Naive B cell (primary cell): ENCODE results near the gene LNP1. TPM values are rescaled to one million over a fixed set of nuclear protein-coding genes. Genes with fewer than 3 reads are reported as not detected.
"Not testable (repeated sequence)": the region's sequence is repeated elsewhere in the genome, so short reads cannot be mapped to it uniquely, and the experiment has no call there.

ENCODE experiments used
- ATAC-seq, 2 donors: fragments of 150-1000 bp; cut with Tn5 transposase; 2 replicates each; pipeline ENCODE4 v1.10.0; 2021; ENCODE audit warnings: low read depth in 2 of 2, mild to moderate bottlenecking in 2 of 2, moderate library complexity in 2 of 2
- DNase-seq: peaks from one replicate; pipeline ENCODE4 v3.0.0; 2022
- H3K27ac Mint-ChIP-seq, 6 donors: one replicate each; pipeline ENCODE4 v1.8.0; 2020 to 2022; ENCODE audit warnings: mild to moderate bottlenecking in 6 of 6, mixed read lengths in 6 of 6, moderate library complexity in 5 of 6, inconsistent platforms in 2 of 6
- H3K27me3 Mint-ChIP-seq, 3 donors: one replicate each; pipeline ENCODE4 v1.8.0; 2021 to 2022; ENCODE audit warnings: mixed read lengths in 3 of 3, mild to moderate bottlenecking in 1 of 3
- H3K36me3 Mint-ChIP-seq, 2 donors: one replicate each; pipeline ENCODE4 v1.8.0; 2020 to 2022; ENCODE audit warnings: mixed read lengths in 2 of 2, inconsistent platforms in 1 of 2, mild to moderate bottlenecking in 1 of 2
- H3K4me1 Mint-ChIP-seq, 3 donors: one replicate each; pipeline ENCODE4 v1.8.0; 2020 to 2022; ENCODE audit warnings: mixed read lengths in 3 of 3, inconsistent platforms in 1 of 3, mild to moderate bottlenecking in 1 of 3, moderate library complexity in 1 of 3
- H3K4me3 Mint-ChIP-seq, 8 donors: one replicate each; pipeline ENCODE4 v1.8.0; 2020 to 2022; ENCODE audit warnings: mild to moderate bottlenecking in 8 of 8, mixed read lengths in 8 of 8, moderate library complexity in 8 of 8, inconsistent platforms in 2 of 8
- H3K9me3 Mint-ChIP-seq, 7 donors: one replicate each; pipeline ENCODE4 v1.8.0; 2020 to 2022; ENCODE audit warnings: mixed read lengths in 7 of 7, mild to moderate bottlenecking in 5 of 7, inconsistent platforms in 2 of 7, moderate library complexity in 1 of 7
- polyA plus RNA-seq, 6 donors: library from polyadenylated mRNA; unstranded; fragments of 300-500 nt; fragmentation: Illumina TruSeq; gene quantifications; one replicate each; pipeline ENCODE4 v1.2.3, GENCODE V29; 2021; ENCODE audit warnings: low read depth in 6 of 6

LNP1 gene
- polyA plus RNA-seq, 6 donors from 2014 or later: 0.56 to 1.4 (median 1.0) TPM; not detected in 1

GRCh38 chr3:100425316-100425715, 24.0 kb downstream of the LNP1 start:
- Mint-ChIP-seq H3K9me3 (no peaks in the 10 kb centered on the region), H3K27ac (no peak overlapping the region), H3K27me3 (no peaks in the 10 kb centered on the region), H3K4me3 (no peak overlapping the region), H3K4me1 (no peaks in the 10 kb centered on the region), H3K36me3 (no peaks in the 10 kb centered on the region)
- no peak for DNase-seq
- no peak for ATAC-seq

GRCh38 chr3:100426067-100426682, 24.8 kb downstream of the LNP1 start:
- Mint-ChIP-seq H3K4me1 (no peaks in the 10 kb centered on the region), H3K36me3 (no peaks in the 10 kb centered on the region), H3K4me3 (no peak overlapping the region), H3K27ac (no peak overlapping the region), H3K27me3 (no peaks in the 10 kb centered on the region), H3K9me3 (no peaks in the 10 kb centered on the region)
- DNase-seq (no peak), ATAC-seq (no peak)

DNA sequence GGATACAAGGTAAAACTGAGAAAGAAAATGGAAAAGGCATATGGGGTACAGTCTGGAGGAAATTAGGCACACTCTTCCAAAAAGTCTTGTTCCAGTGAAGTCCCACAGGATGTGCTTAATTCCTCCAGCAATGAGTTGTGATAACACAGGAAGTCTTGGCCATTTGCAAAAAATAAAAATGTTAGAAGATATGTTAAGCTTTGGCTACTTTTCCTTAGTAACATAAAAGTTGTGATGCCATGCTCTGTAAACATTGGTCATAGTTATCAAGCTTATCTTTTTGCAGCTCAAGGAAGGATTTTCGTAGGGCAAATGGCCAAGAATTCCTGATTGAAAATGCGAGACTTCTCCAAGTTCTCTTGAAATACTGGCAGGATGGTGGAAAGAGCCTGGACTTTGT, 26.4 kb downstream of the LNP1 start:
- H3K9me3 Mint-ChIP-seq: no peaks in the 10 kb centered on the region
- no peak for ATAC-seq
- H3K4me3 Mint-ChIP-seq: no peak overlapping the region
- H3K27me3 Mint-ChIP-seq: no peaks in the 10 kb centered on the region
- H3K27ac Mint-ChIP-seq: no peak overlapping the region
- H3K4me1 Mint-ChIP-seq: no peaks in the 10 kb centered on the region
- DNase-seq: no peak
- no peaks in the 10 kb centered on the region for H3K36me3 Mint-ChIP-seq

DNA sequence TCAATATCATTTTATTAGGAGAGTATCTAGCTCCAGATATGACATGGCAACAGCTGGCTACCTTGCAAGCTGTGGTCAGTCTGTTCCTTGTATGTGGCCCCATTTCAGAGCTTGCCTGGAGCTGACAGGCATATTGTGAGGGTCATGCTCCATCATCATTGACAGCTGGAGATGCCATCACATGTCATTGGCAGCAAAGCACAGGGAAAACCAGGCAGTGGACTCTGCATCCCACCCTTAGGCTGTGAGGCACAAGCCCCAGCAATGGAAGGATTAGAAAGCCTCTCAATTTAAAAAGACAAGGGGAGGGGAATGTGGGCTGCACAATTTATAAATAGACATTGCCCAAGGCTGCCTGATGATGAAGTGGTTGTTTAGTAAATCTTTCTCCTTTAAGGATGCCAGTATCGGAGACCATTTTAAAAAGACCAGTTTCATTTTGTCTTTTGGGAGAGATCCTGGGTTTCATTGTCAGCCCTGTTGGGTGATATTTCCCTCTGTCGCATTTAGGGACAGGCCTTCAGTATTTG, 27.9 kb downstream of the LNP1 start:
- peaks cover 0 to 9% of the 10 kb centered on the region in 2 donors for H3K36me3 Mint-ChIP-seq
- peaks cover 0 to 2% (median 0%) of the 10 kb centered on the region in 7 donors for H3K9me3 Mint-ChIP-seq
- no peak overlapping the region for H3K27ac Mint-ChIP-seq
- DNase-seq: no peak
- ATAC-seq: no peak
- H3K27me3 Mint-ChIP-seq: no peaks in the 10 kb centered on the region
- H3K4me3 Mint-ChIP-seq: no peak overlapping the region
- H3K4me1 Mint-ChIP-seq: no peaks in the 10 kb centered on the region

- Mint-ChIP-seq H3K27me3 (no peaks in the 10 kb centered on the region), H3K27ac (no peak overlapping the region), H3K36me3 (peaks cover 0 to 9% of the 10 kb centered on the region in 2 donors), H3K4me3 (no peak overlapping the region), H3K4me1 (no peaks in the 10 kb centered on the region), H3K9me3 (peaks cover 0 to 7% (median 2%) of the 10 kb centered on the region in 7 donors)
- DNase-seq (no peak), ATAC-seq (no peak)
Measured at GRCh38 chr3:100436951-100437350, 35.6 kb downstream of the LNP1 start.

- no peaks in the 10 kb centered on the region for H3K27me3 Mint-ChIP-seq
- no peak overlapping the region for H3K27ac Mint-ChIP-seq
- no peak overlapping the region for H3K4me3 Mint-ChIP-seq
- no peak for ATAC-seq
- H3K4me1 Mint-ChIP-seq: no peaks in the 10 kb centered on the region
- peaks cover 0 to 8% of the 10 kb centered on the region in 2 donors for H3K36me3 Mint-ChIP-seq
- H3K9me3 Mint-ChIP-seq: peaks cover 0 to 7% (median 4%) of the 10 kb centered on the region in 7 donors
- no peak for DNase-seq
Measured at GRCh38 chr3:100437721-100438622, 36.6 kb downstream of the LNP1 start.

- H3K27ac Mint-ChIP-seq: no peak overlapping the region
- no peak for DNase-seq
- H3K27me3 Mint-ChIP-seq: no peaks in the 10 kb centered on the region
- H3K4me3 Mint-ChIP-seq: no peak overlapping the region
- H3K4me1 Mint-ChIP-seq: no peaks in the 10 kb centered on the region
- peaks cover 0 to 1% of the 10 kb centered on the region in 2 donors for H3K36me3 Mint-ChIP-seq
- ATAC-seq: no peak
- H3K9me3 Mint-ChIP-seq: peaks cover 0 to 12% (median 4%) of the 10 kb centered on the region in 7 donors
Measured at GRCh38 chr3:100438623-100438974, 37.3 kb downstream of the LNP1 start.

- Mint-ChIP-seq H3K4me3 (no peak overlapping the region), H3K27ac (no peak overlapping the region), H3K36me3 (no peaks in the 10 kb centered on the region), H3K9me3 (peaks cover 0 to 20% (median 4%) of the 10 kb centered on the region in 7 donors), H3K4me1 (no peaks in the 10 kb centered on the region), H3K27me3 (no peaks in the 10 kb centered on the region)
- ATAC-seq (no peak), DNase-seq (no peak)
Measured at GRCh38 chr3:100440895-100441294, 39.6 kb downstream of the LNP1 start.

DNA sequence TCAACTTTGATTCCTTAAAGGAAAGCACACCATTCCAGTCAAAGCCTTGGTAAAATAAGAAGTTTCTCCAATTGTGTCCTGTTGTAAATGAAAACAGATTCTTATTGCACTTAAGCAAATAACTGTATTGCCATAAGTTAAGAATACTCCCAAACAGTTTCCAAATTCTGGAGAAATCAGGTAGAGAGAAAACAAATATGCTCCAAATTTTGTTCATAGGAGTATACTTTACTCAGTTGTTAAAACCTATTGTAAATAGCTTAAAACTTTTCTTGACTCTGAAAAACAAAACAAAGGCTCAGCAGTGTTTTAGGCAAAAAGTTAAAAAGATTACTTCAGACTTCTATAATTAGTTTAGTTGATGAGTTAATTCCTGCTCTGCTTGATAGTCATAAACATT, 42.4 kb downstream of the LNP1 start:
- Mint-ChIP-seq H3K36me3 (no peaks in the 10 kb centered on the region), H3K9me3 (peaks cover 0 to 29% (median 7%) of the 10 kb centered on the region in 7 donors), H3K4me3 (no peak overlapping the region), H3K4me1 (no peaks in the 10 kb centered on the region), H3K27ac (no peak overlapping the region), H3K27me3 (no peaks in the 10 kb centered on the region)
- ATAC-seq: no peak
- no peak for DNase-seq

DNA sequence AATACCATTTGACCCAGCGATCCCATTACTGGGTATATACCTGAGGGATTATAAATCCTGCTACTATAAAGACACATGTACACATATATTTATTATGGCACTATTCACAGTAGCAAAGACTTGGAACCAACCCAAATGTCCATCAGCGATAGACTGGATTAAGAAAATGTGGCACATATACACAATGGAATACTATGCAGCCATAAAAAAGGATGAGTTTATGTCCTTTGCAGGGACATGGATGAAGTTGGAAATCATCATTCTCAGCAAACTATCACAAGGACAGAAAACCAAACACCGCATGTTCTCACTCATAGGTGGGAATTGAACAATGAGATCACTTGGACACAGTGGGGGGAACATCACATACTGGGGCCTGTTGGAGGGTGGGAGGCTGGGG, 45.7 kb downstream of the LNP1 start:
- ATAC-seq, H3K27ac Mint-ChIP-seq, H3K36me3 Mint-ChIP-seq, DNase-seq, H3K27me3 Mint-ChIP-seq, H3K4me1 Mint-ChIP-seq, H3K4me3 Mint-ChIP-seq: not testable (repeated sequence)
- H3K9me3 Mint-ChIP-seq: peaks cover 0 to 29% (median 7%) of the 10 kb centered on the region in 7 donors

DNA sequence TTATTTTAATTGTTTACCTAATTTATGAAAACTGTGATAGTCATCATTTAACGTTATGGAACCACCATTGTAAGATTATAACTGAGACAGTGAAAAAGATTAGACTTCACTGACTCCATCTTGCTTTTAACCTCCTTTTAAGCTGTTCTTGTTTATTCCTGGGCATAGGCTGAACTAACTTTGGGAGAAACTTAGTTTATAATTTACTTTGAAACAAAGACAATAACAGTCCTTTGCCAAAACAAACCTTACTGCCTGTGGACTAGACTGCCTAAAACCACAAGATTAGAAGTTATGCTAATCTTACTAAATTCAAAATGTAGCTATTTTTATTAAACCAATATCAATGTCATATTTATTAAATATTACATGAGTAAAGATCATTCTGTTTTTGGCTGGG, 46.7 kb downstream of the LNP1 start:
- no peaks in the 10 kb centered on the region for H3K27me3 Mint-ChIP-seq
- DNase-seq: no peak
- H3K9me3 Mint-ChIP-seq: peaks cover 0 to 29% (median 7%) of the 10 kb centered on the region in 7 donors
- no peak overlapping the region for H3K27ac Mint-ChIP-seq
- no peak for ATAC-seq
- H3K4me3 Mint-ChIP-seq: no peak overlapping the region
- H3K36me3 Mint-ChIP-seq: no peaks in the 10 kb centered on the region
- no peaks in the 10 kb centered on the region for H3K4me1 Mint-ChIP-seq

GRCh38 chr3:100449214-100449613, 47.9 kb downstream of the LNP1 start:
- ATAC-seq (no peak), DNase-seq (no peak)
- peaks cover 0 to 18% (median 7%) of the 10 kb centered on the region in 7 donors for H3K9me3 Mint-ChIP-seq
- no peaks in the 10 kb centered on the region for H3K36me3 Mint-ChIP-seq
- no peak overlapping the region for H3K27ac Mint-ChIP-seq
- H3K4me3 Mint-ChIP-seq: no peak overlapping the region
- no peaks in the 10 kb centered on the region for H3K27me3 Mint-ChIP-seq
- H3K4me1 Mint-ChIP-seq: no peaks in the 10 kb centered on the region

DNA sequence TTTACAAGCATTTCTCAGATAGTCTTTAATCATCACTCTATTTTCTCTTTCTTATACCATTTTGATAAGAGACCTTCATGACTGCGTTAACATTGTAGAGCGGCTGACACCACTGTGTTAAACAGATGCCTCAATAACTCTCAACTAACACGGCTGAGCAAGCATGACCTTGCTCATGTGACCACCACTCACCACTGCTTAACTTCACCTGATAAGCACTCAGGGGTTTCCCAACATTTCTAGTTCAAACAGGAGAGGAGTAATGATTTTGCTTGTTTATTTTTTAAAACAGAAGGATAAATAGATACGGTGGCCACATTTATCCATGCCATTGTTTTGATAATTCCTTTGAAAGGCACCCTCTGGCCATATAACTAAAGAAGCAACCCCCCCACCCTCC, 53.3 kb downstream of the LNP1 start:
- H3K4me1 Mint-ChIP-seq: no peaks in the 10 kb centered on the region
- no peak for ATAC-seq
- H3K4me3 Mint-ChIP-seq: no peak overlapping the region
- H3K27me3 Mint-ChIP-seq: peaks cover 0 to 7% (median 0%) of the 10 kb centered on the region in 3 donors
- no peak for DNase-seq
- no peaks in the 10 kb centered on the region for H3K36me3 Mint-ChIP-seq
- no peak overlapping the region for H3K27ac Mint-ChIP-seq
- H3K9me3 Mint-ChIP-seq: no peaks in the 10 kb centered on the region
